ENCODE data around the gene EIPR1. TPM values are rescaled to one million over a fixed set of nuclear protein-coding genes. Genes with fewer than 3 reads are reported as not detected.

EIPR1 gene
- total and polyA plus RNA-seq, 2 experiments from 2014 or later = 17.4 to 46.3 TPM

- Histone ChIP-seq H3K4me2 (no peak overlapping the region), H3K27ac (ENCODE audit: low read depth) (no peak overlapping the region), H3K27me3 (ENCODE audit: insufficient read depth) (no peaks in the 10 kb centered on the region), H3K79me2 (replicated peaks; ENCODE audit: insufficient read depth) (no peaks in the 10 kb centered on the region), H3K4me1 (ENCODE audit: insufficient read depth) (no peaks in the 10 kb centered on the region), H3K36me3 (ENCODE audit: insufficient read depth) (no peaks in the 10 kb centered on the region), H3K4me3 (no peak overlapping the region), H2AFZ (no peak overlapping the region), H3F3A (replicated peaks; ENCODE audit: low read depth) (no peaks in the 10 kb centered on the region), H4K20me1 (replicated peaks; ENCODE audit: insufficient read depth) (no peaks in the 10 kb centered on the region), H3K9me2 (ENCODE audit: insufficient read depth) (no peaks in the 10 kb centered on the region)
- DNase-seq (ENCODE audit: low spot score) (no peak), ATAC-seq (no peak)
- peaks cover 8% of the 10 kb centered on the region; the same call in 1 of the 3 replicates for H3K9me3 Mint-ChIP-seq
- H3K4me3 Mint-ChIP-seq = no peak overlapping the region
- no peaks in the 10 kb centered on the region for H3K4me1 Mint-ChIP-seq
- H3K27me3 Mint-ChIP-seq (ENCODE audit: insufficient read depth, low read depth, poor library complexity) = peaks cover 10% of the 10 kb centered on the region
- TF ChIP-seq ZNF331 (CRISPR knock-in tag; IDR thresholded peaks at IDR 0.05; ENCODE audit: low read depth) = no peak
- TF ChIP-seq CTCF (conservative IDR thresholded peaks at IDR 0.05; ENCODE audit: low read depth in 2 of 2) = no peak
- TF ChIP-seq STAT1 (IDR thresholded peaks at IDR 0.05; ENCODE audit: unreplicated experiment) = no peak
- TF ChIP-seq ZNF462 (CRISPR knock-in tag; IDR thresholded peaks at IDR 0.05) = no peak
- TF ChIP-seq ETS1 (IDR thresholded peaks at IDR 0.05) = no peak
- TF ChIP-seq ZNF114 (CRISPR knock-in tag; IDR thresholded peaks at IDR 0.05) = no peak
- TF ChIP-seq CREB1 (CRISPR knock-in tag; IDR thresholded peaks at IDR 0.05; ENCODE audit: low read depth) = no peak
- no peak for TF ChIP-seq POLR2AphosphoS5 (IDR thresholded peaks at IDR 0.05; ENCODE audit: low read depth)
- no peak for TF ChIP-seq EZH2phosphoT487 (IDR thresholded peaks at IDR 0.05; ENCODE audit: unreplicated experiment)
- H3K27ac Mint-ChIP-seq = no peak overlapping the region
- H3K36me3 Mint-ChIP-seq (ENCODE audit: low read depth) = no peaks in the 10 kb centered on the region; the same call in 1 of the 3 replicates
These were observed 199.0 kb downstream of the EIPR1 start for GRCh38 chr2:3178578-3179031.
